ENCODE measurements around the gene SH3PXD2B. TPM values are rescaled to one million over a fixed set of nuclear protein-coding genes. Genes with fewer than 3 reads are reported as not detected.

Gene SH3PXD2B
- total and polyA plus RNA-seq, 8 donors, result 6.7 to 63.0 (median 20.5) TPM

GRCh38 chr5:172284611-172284980, 169.7 kb downstream of the SH3PXD2B start:
- peak overlapping the region; percentile 81 to 96 (median 91) for H3K27ac ChIP-seq
- DNase-seq, result peak in 1 of 2 donors; percentile 60
- H3K9me3 ChIP-seq, result no peaks in the 10 kb centered on the region
- H3K27me3 ChIP-seq, result no peaks in the 10 kb centered on the region
- intact Hi-C loops (cut with DNase I; ENCODE audit: low total_unique reads), result no loop called here
- no peaks in the 10 kb centered on the region for H3K36me3 ChIP-seq
- H3K4me1 ChIP-seq, result peaks cover 18 to 40% (median 31%) of the 10 kb centered on the region in 4 donors
- H3K4me3 ChIP-seq, result peak overlapping the region; percentile 79 to 99 (median 91)
- WGBS, 5 donors, result 1 to 3% (median 2%) methylated on average over 11 of the region's 11 CpGs
- TF ChIP-seq POLR2A (IDR thresholded peaks at IDR 0.05) (no peak), CTCF (IDR thresholded peaks at IDR 0.05) (no peak), EP300 (IDR thresholded peaks at IDR 0.05) (no peak), POLR2AphosphoS5 (IDR thresholded peaks at IDR 0.05) (no peak)

- intact Hi-C loops (cut with DNase I; ENCODE audit: low total_unique reads), result no loop called here
- WGBS, 5 donors, result 1 to 2% (median 1%) methylated on average over 34 to 79 of the region's 79 CpGs
- peak; percentile 83 to 97 for DNase-seq
- TF ChIP-seq POLR2AphosphoS5 (IDR thresholded peaks at IDR 0.05) (peak in 2 of 3 donors; percentile 26 to 44), EP300 (IDR thresholded peaks at IDR 0.05) (no peak)
- Histone ChIP-seq H3K27me3 (no peaks in the 10 kb centered on the region), H3K9me3 (no peaks in the 10 kb centered on the region), H3K36me3 (no peaks in the 10 kb centered on the region), H3K27ac (peak overlapping the region; percentile 89 to 98 (median 94)), H3K4me3 (peak overlapping the region; percentile 79 to 99 (median 91)), H3K4me1 (peaks cover 18 to 40% (median 31%) of the 10 kb centered on the region in 4 donors)
Observed at GRCh38 chr5:172283862-172284610, 170.3 kb downstream of the SH3PXD2B start.

GRCh38 chr5:172283020-172283861, 171.1 kb downstream of the SH3PXD2B start, which contains the start of gene UBTD2:
Gene UBTD2, minus strand, starts transcription at chr5:172283764. Its CDS starts 99 bp downstream, at chr5:172283665.
- no peaks in the 10 kb centered on the region for H3K27me3 ChIP-seq
- H3K9me3 ChIP-seq, result no peaks in the 10 kb centered on the region
- H3K4me1 ChIP-seq, result peaks cover 18 to 40% (median 31%) of the 10 kb centered on the region in 4 donors
- H3K4me3 ChIP-seq, result peak within 1 kb of the TSS; percentile 79 to 99 (median 91)
- intact Hi-C loops (cut with DNase I; ENCODE audit: low total_unique reads), result no loop called here
- no peaks in the 10 kb centered on the region for H3K36me3 ChIP-seq
- peak; percentile 86 to 95 for DNase-seq
- 0 to 1% (median 0%) methylated on average over 42 to 87 of the region's 87 CpGs for WGBS, 5 donors
- peak in 3 of 7 experiments; percentile 25 to 58 (median 31) for TF ChIP-seq CTCF (IDR thresholded peaks at IDR 0.05)
- TF ChIP-seq POLR2A (IDR thresholded peaks at IDR 0.05), result no peak
- peak in 1 of 3 donors; percentile 30 for TF ChIP-seq POLR2AphosphoS5 (IDR thresholded peaks at IDR 0.05)
- no peak for TF ChIP-seq EP300 (IDR thresholded peaks at IDR 0.05)
- H3K27ac ChIP-seq, result peak within 1 kb of the TSS; percentile 89 to 98 (median 94)

GRCh38 chr5:172282272-172283019, 171.9 kb downstream of the SH3PXD2B start:
- H3K27me3 ChIP-seq, result no peaks in the 10 kb centered on the region
- peaks cover 18 to 40% (median 31%) of the 10 kb centered on the region in 4 donors for H3K4me1 ChIP-seq
- no peak for DNase-seq
- no peaks in the 10 kb centered on the region for H3K36me3 ChIP-seq
- intact Hi-C loops (cut with DNase I; ENCODE audit: low total_unique reads), result no loop called here
- 7 to 12% (median 8%) methylated on average over 13 of the region's 13 CpGs for WGBS, 5 donors
- H3K4me3 ChIP-seq, result peak overlapping the region; percentile 79 to 99 (median 91)
- no peaks in the 10 kb centered on the region for H3K9me3 ChIP-seq
- TF ChIP-seq EP300 (IDR thresholded peaks at IDR 0.05), result no peak
- no peak for TF ChIP-seq POLR2AphosphoS5 (IDR thresholded peaks at IDR 0.05)
- no peak for TF ChIP-seq POLR2A (IDR thresholded peaks at IDR 0.05)
- no peak for TF ChIP-seq CTCF (IDR thresholded peaks at IDR 0.05)
- peak overlapping the region; percentile 89 to 98 (median 94) for H3K27ac ChIP-seq

All from stomach (tissue), 9 donors.